ENCODE data around the gene DOCK8. TPM values are rescaled to one million over a fixed set of nuclear protein-coding genes. Genes with fewer than 3 reads are reported as not detected.

DOCK8 gene
- total RNA-seq, 2 experiments from 2014 or later, result 59.0 to 145 TPM

DNA sequence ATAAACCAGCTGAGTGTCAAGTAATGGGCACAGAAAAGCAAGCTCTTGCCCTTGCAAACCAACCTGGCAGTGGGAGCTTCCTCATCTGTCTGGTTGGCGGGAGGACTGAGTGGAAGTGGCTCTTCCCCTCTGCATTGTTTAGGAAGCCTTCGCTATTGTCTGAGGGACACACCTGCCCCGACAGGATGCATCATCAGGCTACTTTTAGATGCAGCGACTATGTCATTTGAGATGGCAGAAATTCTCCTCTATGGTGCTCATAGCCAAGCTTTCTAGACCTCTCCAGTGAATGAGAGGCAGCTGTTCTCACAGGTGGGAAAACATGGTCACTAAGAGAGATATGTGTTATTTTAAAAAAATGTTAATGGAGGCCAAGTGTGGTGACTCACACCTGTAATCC, 104.0 kb downstream of the DOCK8 start:
- H3K36me3 ChIP-seq (ENCODE audit: insufficient read depth, low read length), result peaks cover 61% of the 10 kb centered on the region
- H3K4me1 ChIP-seq (ENCODE audit: insufficient read depth, low read length, poor library complexity, severe bottlenecking), result no peaks in the 10 kb centered on the region
- H3K9me3 ChIP-seq (ENCODE audit: low read length), result no peaks in the 10 kb centered on the region
- H3K4me2 ChIP-seq (ENCODE audit: low read length), result no peak overlapping the region
- no peaks in the 10 kb centered on the region for H3K9me2 ChIP-seq (ENCODE audit: insufficient read depth, low read length)
- ChIA-PET CTCF (ENCODE audit: unreplicated experiment) (no interaction called here), POLR2A (no interaction called here)
- H3K79me2 ChIP-seq (ENCODE audit: insufficient read depth, low read depth, low read length), result no peaks in the 10 kb centered on the region
- no peak overlapping the region for H3K27ac ChIP-seq (ENCODE audit: low read depth, low read length, poor library complexity, severe bottlenecking)
- no peaks in the 10 kb centered on the region for H4K20me1 ChIP-seq (ENCODE audit: insufficient read depth, low read length)
- no TSS peak for BruUV-seq (replicated peaks)
- DNase-seq (ENCODE audit: low spot score), result no peak
- TF ChIP-seq EZH2phosphoT487 (IDR thresholded peaks at IDR 0.05; ENCODE audit: borderline replicate concordance, low read depth, low read length), result no peak
- TF ChIP-seq, protein P1, sequence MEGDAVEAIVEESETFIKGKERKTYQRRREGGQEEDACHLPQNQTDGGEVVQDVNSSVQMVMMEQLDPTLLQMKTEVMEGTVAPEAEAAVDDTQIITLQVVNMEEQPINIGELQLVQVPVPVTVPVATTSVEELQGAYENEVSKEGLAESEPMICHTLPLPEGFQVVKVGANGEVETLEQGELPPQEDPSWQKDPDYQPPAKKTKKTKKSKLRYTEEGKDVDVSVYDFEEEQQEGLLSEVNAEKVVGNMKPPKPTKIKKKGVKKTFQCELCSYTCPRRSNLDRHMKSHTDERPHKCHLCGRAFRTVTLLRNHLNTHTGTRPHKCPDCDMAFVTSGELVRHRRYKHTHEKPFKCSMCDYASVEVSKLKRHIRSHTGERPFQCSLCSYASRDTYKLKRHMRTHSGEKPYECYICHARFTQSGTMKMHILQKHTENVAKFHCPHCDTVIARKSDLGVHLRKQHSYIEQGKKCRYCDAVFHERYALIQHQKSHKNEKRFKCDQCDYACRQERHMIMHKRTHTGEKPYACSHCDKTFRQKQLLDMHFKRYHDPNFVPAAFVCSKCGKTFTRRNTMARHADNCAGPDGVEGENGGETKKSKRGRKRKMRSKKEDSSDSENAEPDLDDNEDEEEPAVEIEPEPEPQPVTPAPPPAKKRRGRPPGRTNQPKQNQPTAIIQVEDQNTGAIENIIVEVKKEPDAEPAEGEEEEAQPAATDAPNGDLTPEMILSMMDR (conservative IDR thresholded peaks at IDR 0.05; ENCODE audit: low read length), result no peak
- no peak overlapping the region for H2AFZ ChIP-seq (ENCODE audit: low read length)
- H3K4me3 ChIP-seq (ENCODE audit: low read depth, low read length, poor library complexity, severe bottlenecking), result no peak overlapping the region
- intact Hi-C loops (cut with micrococcal nuclease; ENCODE audit: unreplicated experiment), result no loop called here

DNA sequence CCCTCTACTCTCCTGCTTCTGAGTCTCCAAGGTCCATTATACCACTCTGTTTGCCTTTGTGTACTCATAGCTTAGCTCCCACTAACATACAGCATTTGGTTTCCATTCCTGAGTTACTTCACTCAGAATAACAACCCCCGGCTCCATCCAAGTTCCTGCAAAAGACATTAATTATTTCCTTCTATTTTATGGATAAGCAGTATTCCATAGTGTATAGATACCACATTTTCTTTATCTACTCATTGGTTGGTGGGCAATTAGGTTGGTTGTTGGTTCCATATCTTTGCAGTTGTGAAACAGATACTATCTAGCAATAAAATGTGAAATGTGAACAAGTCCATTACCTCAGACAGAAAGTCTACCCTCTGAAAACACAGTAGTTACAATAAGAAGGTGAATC, 110.3 kb downstream of the DOCK8 start:
- Histone ChIP-seq H3K27ac (ENCODE audit: low read depth, low read length, poor library complexity, severe bottlenecking) (no peak overlapping the region), H3K79me2 (ENCODE audit: insufficient read depth, low read depth, low read length) (no peaks in the 10 kb centered on the region), H4K20me1 (ENCODE audit: insufficient read depth, low read length) (no peaks in the 10 kb centered on the region), H3K36me3 (ENCODE audit: insufficient read depth, low read length) (peaks cover 52% of the 10 kb centered on the region), H3K4me2 (ENCODE audit: low read length) (no peak overlapping the region), H3K4me3 (ENCODE audit: low read depth, low read length, poor library complexity, severe bottlenecking) (no peak overlapping the region), H3K9me3 (ENCODE audit: low read length) (no peaks in the 10 kb centered on the region), H3K9me2 (ENCODE audit: insufficient read depth, low read length) (no peaks in the 10 kb centered on the region), H2AFZ (ENCODE audit: low read length) (no peak overlapping the region), H3K4me1 (ENCODE audit: insufficient read depth, low read length, poor library complexity, severe bottlenecking) (no peaks in the 10 kb centered on the region)
- ChIA-PET CTCF (ENCODE audit: unreplicated experiment) (no interaction called here), POLR2A (no interaction called here)
- intact Hi-C loops (cut with micrococcal nuclease; ENCODE audit: unreplicated experiment), result no loop called here
- no TSS peak for BruUV-seq (replicated peaks)
- DNase-seq (ENCODE audit: low spot score), result no peak
- TF ChIP-seq, protein P1 (conservative IDR thresholded peaks at IDR 0.05; ENCODE audit: low read length), result no peak
- TF ChIP-seq EZH2phosphoT487 (IDR thresholded peaks at IDR 0.05; ENCODE audit: borderline replicate concordance, low read depth, low read length), result no peak

DNA sequence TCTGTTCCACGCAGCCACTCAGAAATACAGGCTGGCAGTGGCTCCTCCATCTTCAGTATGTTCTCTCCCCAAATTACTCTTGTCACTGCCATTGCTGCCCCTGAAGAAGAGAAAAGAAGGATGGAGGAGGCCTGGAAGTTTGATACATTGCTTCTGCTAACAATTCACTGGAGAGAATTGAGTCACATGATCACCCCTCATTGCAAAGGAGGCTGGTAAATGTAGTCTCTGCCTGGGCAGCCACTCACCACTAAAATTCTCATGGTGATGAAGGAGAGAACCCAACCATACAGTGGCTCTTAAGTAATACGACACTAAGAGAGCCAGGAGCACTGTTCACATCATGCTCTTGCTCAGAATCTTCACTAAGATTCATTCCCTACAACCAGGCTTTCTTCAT, 112.0 kb downstream of the DOCK8 start:
- Histone ChIP-seq H3K4me1 (ENCODE audit: insufficient read depth, low read length, poor library complexity, severe bottlenecking) (no peaks in the 10 kb centered on the region), H3K9me2 (ENCODE audit: insufficient read depth, low read length) (no peaks in the 10 kb centered on the region), H3K79me2 (ENCODE audit: insufficient read depth, low read depth, low read length) (no peaks in the 10 kb centered on the region), H4K20me1 (ENCODE audit: insufficient read depth, low read length) (no peaks in the 10 kb centered on the region), H3K4me3 (ENCODE audit: low read depth, low read length, poor library complexity, severe bottlenecking) (no peak overlapping the region), H3K27ac (ENCODE audit: low read depth, low read length, poor library complexity, severe bottlenecking) (no peak overlapping the region), H3K4me2 (ENCODE audit: low read length) (no peak overlapping the region), H3K36me3 (ENCODE audit: insufficient read depth, low read length) (peaks cover 68% of the 10 kb centered on the region), H3K9me3 (ENCODE audit: low read length) (no peaks in the 10 kb centered on the region), H2AFZ (ENCODE audit: low read length) (no peak overlapping the region)
- TF ChIP-seq, protein P1 (conservative IDR thresholded peaks at IDR 0.05; ENCODE audit: low read length), result no peak
- no peak for TF ChIP-seq EZH2phosphoT487 (IDR thresholded peaks at IDR 0.05; ENCODE audit: borderline replicate concordance, low read depth, low read length)
- POLR2A ChIA-PET, result interaction anchor here (0.7 kb wide), 1 partner anchor 541 kb away, joined by 4 read pairs; no protein-coding TSS in a partner anchor
- CTCF ChIA-PET (ENCODE audit: unreplicated experiment), result no interaction called here
- intact Hi-C loops (cut with micrococcal nuclease; ENCODE audit: unreplicated experiment), result no loop called here
- no peak for DNase-seq (ENCODE audit: low spot score)
- no TSS peak for BruUV-seq (replicated peaks)
